Measurements from ENCODE around the gene NDUFAB1. TPM values are rescaled to one million over a fixed set of nuclear protein-coding genes. Genes with fewer than 3 reads are reported as not detected.

Gene NDUFAB1
- total RNA-seq, 1 donor from 2014 or later: 104 TPM

GRCh38 chr16:23557779-23558702 lies 38.1 kb downstream of the NDUFAB1 start:
- DNase-seq (ENCODE audit: low read depth, low spot score): no peak
- Mint-ChIP-seq H3K27me3 (ENCODE audit: low read depth) (no peaks in the 10 kb centered on the region), H3K9me3 (no peaks in the 10 kb centered on the region), H3K4me3 (peak overlapping the region; percentile 96), H3K36me3 (ENCODE audit: low read depth) (no peaks in the 10 kb centered on the region), H3K27ac (ENCODE audit: unreplicated experiment) (no peak overlapping the region), H3K4me1 (peaks cover 7% of the 10 kb centered on the region)
- no peak for TF ChIP-seq CTCF (conservative IDR thresholded peaks at IDR 0.05)

- peak; percentile 97 for TF ChIP-seq CTCF (conservative IDR thresholded peaks at IDR 0.05)
- Mint-ChIP-seq H3K4me1 (peaks cover 7% of the 10 kb centered on the region), H3K36me3 (ENCODE audit: low read depth) (no peaks in the 10 kb centered on the region)
Observed at GRCh38 chr16:23556881-23557778, 39.0 kb downstream of the NDUFAB1 start, which contains the start of the genes EARS2 and UBFD1. Gene EARS2 (minus strand): TSS chr16:23557350. CDS start chr16:23557343, 7 bp downstream. Gene UBFD1 (plus strand): TSS chr16:23557727. CDS start chr16:23557743, 16 bp downstream.

GRCh38 chr16:23554536-23554935 lies 41.6 kb downstream of the NDUFAB1 start:
- Mint-ChIP-seq H3K9me3 (no peaks in the 10 kb centered on the region), H3K27ac (ENCODE audit: unreplicated experiment) (no peak overlapping the region)

More at GRCh38 chr16:23556881-23557778, 39.0 kb downstream of the NDUFAB1 start, which contains the start of the genes EARS2 and UBFD1:
- H3K4me3 Mint-ChIP-seq: peak within 1 kb of the TSS; percentile 96
- H3K9me3 Mint-ChIP-seq: no peaks in the 10 kb centered on the region
- peak within 1 kb of the TSS; percentile 95 for H3K27ac Mint-ChIP-seq (ENCODE audit: unreplicated experiment)
- peak; percentile 99 for DNase-seq (ENCODE audit: low read depth, low spot score)
- H3K27me3 Mint-ChIP-seq (ENCODE audit: low read depth): no peaks in the 10 kb centered on the region

GRCh38 chr16:23552161-23552560 lies 44.0 kb downstream of the NDUFAB1 start:
- Mint-ChIP-seq H3K27ac (ENCODE audit: unreplicated experiment) (no peak overlapping the region), H3K27me3 (ENCODE audit: low read depth) (no peaks in the 10 kb centered on the region), H3K4me3 (no peak overlapping the region), H3K4me1 (peaks cover 6% of the 10 kb centered on the region), H3K9me3 (no peaks in the 10 kb centered on the region), H3K36me3 (ENCODE audit: low read depth) (peaks cover 3% of the 10 kb centered on the region)
- no peak for DNase-seq (ENCODE audit: low read depth, low spot score)
- TF ChIP-seq CTCF (conservative IDR thresholded peaks at IDR 0.05): no peak

More at GRCh38 chr16:23554536-23554935, 41.6 kb downstream of the NDUFAB1 start:
- DNase-seq (ENCODE audit: low read depth, low spot score): no peak
- Mint-ChIP-seq H3K27me3 (ENCODE audit: low read depth) (no peaks in the 10 kb centered on the region), H3K4me3 (no peak overlapping the region), H3K4me1 (peaks cover 7% of the 10 kb centered on the region), H3K36me3 (ENCODE audit: low read depth) (peaks cover 3% of the 10 kb centered on the region)
- TF ChIP-seq CTCF (conservative IDR thresholded peaks at IDR 0.05): no peak

GRCh38 chr16:23549938-23550337 lies 46.2 kb downstream of the NDUFAB1 start:
- H3K27ac Mint-ChIP-seq (ENCODE audit: unreplicated experiment): no peak overlapping the region
- peaks cover 3% of the 10 kb centered on the region for H3K36me3 Mint-ChIP-seq (ENCODE audit: low read depth)
- no peak overlapping the region for H3K4me3 Mint-ChIP-seq
- no peak for TF ChIP-seq CTCF (conservative IDR thresholded peaks at IDR 0.05)
- no peaks in the 10 kb centered on the region for H3K9me3 Mint-ChIP-seq
- DNase-seq (ENCODE audit: low read depth, low spot score): no peak
- no peaks in the 10 kb centered on the region for H3K27me3 Mint-ChIP-seq (ENCODE audit: low read depth)
- no peaks in the 10 kb centered on the region for H3K4me1 Mint-ChIP-seq

Measured in neural crest cell (in vitro differentiated cells).